Neural cell (in vitro differentiated cells): ENCODE results near the gene ALKBH6.

Experiments
- CTCF ChIP-seq: fragments of 450-650 bp; IDR thresholded peaks from 2 replicates; pipeline ENCODE4 v1.5.1; 2014; ENCODE audit warnings: antibody characterized with exemption, mild to moderate bottlenecking, moderate library complexity; ENCODE audit not compliant: poor library complexity, severe bottlenecking
- EP300 ChIP-seq: fragments of 450-650 bp; conservative IDR thresholded peaks from 2 replicates; pipeline ENCODE4 v1.6.1; 2014; ENCODE audit warnings: antibody characterized with exemption, mild to moderate bottlenecking, moderate library complexity; ENCODE audit not compliant: poor library complexity, severe bottlenecking
- EZH2 ChIP-seq: fragments of 200-600, 300-800 bp; shearing (Covaris generic), sonication (generic); IDR thresholded peaks from 2 replicates; pipeline ENCODE4 v1.6.1; 2014; ENCODE audit warnings: antibody characterized with exemption, low read length, borderline replicate concordance, mild to moderate bottlenecking; ENCODE audit not compliant: insufficient read depth, poor library complexity, severe bottlenecking
- MXI1 ChIP-seq: fragments of 450-650 bp; conservative IDR thresholded peaks from 2 replicates; pipeline ENCODE4 v1.6.1; 2014; ENCODE audit warnings: antibody characterized with exemption, mild to moderate bottlenecking; ENCODE audit not compliant: poor library complexity, severe bottlenecking
- POLR2AphosphoS5 ChIP-seq: IDR thresholded peaks from 2 replicates; pipeline ENCODE4 v1.6.1; 2012
- RAD21 ChIP-seq: fragments of 450-650 bp; conservative IDR thresholded peaks from 2 replicates; pipeline ENCODE4 v1.6.1; 2014; ENCODE audit warnings: antibody characterized with exemption, mild to moderate bottlenecking, moderate library complexity
- REST ChIP-seq: IDR thresholded peaks from 2 replicates; pipeline ENCODE4 v1.6.1; 2012; ENCODE audit warnings: borderline replicate concordance
- SMC3 ChIP-seq: fragments of 450-650 bp; conservative IDR thresholded peaks from 2 replicates; pipeline ENCODE4 v1.6.1; 2014; ENCODE audit warnings: antibody characterized with exemption, mild to moderate bottlenecking, moderate library complexity; ENCODE audit not compliant: poor library complexity
- TAF1 ChIP-seq: IDR thresholded peaks from 2 replicates; pipeline ENCODE4 v1.6.1; 2012; ENCODE audit warnings: low read depth

DNA sequence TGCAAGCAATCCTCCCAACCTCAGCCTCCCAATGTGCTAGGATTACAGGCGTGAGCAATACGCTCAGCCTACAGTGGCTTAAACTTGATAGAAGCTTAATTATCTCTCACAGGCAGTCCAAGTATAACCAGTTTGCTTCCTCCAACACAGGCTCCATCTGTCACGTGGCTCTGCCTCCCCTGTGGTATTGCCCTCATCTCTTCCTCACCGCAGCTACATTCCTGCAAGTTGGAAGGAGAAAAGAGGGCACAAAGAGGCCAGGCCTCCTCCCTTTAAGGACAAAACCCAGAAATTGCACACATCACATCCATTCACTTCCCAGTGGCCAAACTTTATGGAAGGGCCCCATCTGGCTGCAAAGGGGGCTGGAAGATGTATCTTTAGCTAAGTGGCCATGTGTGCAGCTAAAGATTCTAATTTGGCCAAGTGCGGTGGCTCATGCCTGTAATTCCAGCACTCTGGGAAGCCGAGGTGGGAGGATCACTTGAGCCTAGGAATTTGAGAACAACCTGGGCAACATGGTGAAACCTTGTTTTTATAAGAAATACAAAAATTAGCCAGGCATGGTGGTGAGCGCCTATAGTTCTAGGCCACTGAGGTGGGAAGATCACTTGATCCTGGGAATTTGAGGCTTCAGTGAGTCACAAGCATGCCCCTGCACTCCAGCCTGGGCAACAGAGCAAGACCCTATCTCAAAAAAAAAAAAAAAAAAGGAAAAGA lies 22.1 kb downstream of the ALKBH6 start:
- TF ChIP-seq CTCF (no peak), EP300 (no peak), EZH2 (no peak), POLR2AphosphoS5 (no peak), REST (no peak), MXI1 (no peak), RAD21 (no peak), TAF1 (no peak), SMC3 (no peak)
